HepG2 (cell line): ENCODE results near the gene MRPL20. TPM values are rescaled to one million over a fixed set of nuclear protein-coding genes. Genes with fewer than 3 reads are reported as not detected.

Experiments
- EED ChIP-seq: sonication (generic); formaldehyde crosslinking; IDR thresholded peaks from 2 replicates; pipeline ENCODE4 v1.5.0; 2020; ENCODE audit warnings: mild to moderate bottlenecking, missing genetic modification reagents
- GABPA ChIP-seq, 2 experiments: IDR thresholded peaks; 2 replicates each; pipeline ENCODE4 v1.6.1; 2011 to 2016; ENCODE audit warnings: low read depth in 2 of 2, low read length in 1 of 2, missing biosample characterization in 1 of 2, missing genetic modification characterization in 1 of 2
- MLLT10 ChIP-seq: sonication (generic); formaldehyde crosslinking; IDR thresholded peaks from 2 replicates; pipeline ENCODE4 v1.4.0; 2020; ENCODE audit warnings: missing genetic modification reagents
- NBN ChIP-seq: fragments of 450-650 bp; conservative IDR thresholded peaks from 2 replicates; pipeline ENCODE4 v1.6.1; 2017
- SNAPC2 ChIP-seq: sonication (generic); formaldehyde crosslinking; IDR thresholded peaks from 2 replicates; pipeline ENCODE4 v1.8.1; 2022; ENCODE audit warnings: mild to moderate bottlenecking, missing genetic modification reagents
- ZNF30 ChIP-seq: sonication (generic); formaldehyde crosslinking; IDR thresholded peaks from 2 replicates; pipeline ENCODE4 v1.5.0; 2020; ENCODE audit warnings: mild to moderate bottlenecking, missing genetic modification reagents
- ZNF382 ChIP-seq: sonication (generic); formaldehyde crosslinking; IDR thresholded peaks from 2 replicates; pipeline ENCODE4 v1.5.0; 2020; ENCODE audit warnings: missing genetic modification reagents, mild to moderate bottlenecking, borderline replicate concordance
- ZNF446 ChIP-seq: sonication (generic); formaldehyde crosslinking; IDR thresholded peaks from 2 replicates; pipeline ENCODE4 v1.5.0; 2020; ENCODE audit warnings: mild to moderate bottlenecking, missing genetic modification reagents
- ZNF660 ChIP-seq: sonication (generic); formaldehyde crosslinking; IDR thresholded peaks from 2 replicates; pipeline ENCODE4 v1.5.1; 2020; ENCODE audit warnings: mild to moderate bottlenecking, low read depth, missing genetic modification reagents, borderline replicate concordance
- polyA plus RNA-seq, 8 experiments: library from polyadenylated mRNA; depleted of rRNA in 3 of 8; stranded (reverse) in 7 of 8; unstranded in 1 of 8; fragments of >200 nt; fragmentation: Illumina TruSeq in 4 of 8; extraction: Trizol in 4 of 8; gene quantifications; 2 replicates each; pipeline versions ENCODE4 v1.2.1 to v1.2.3, GENCODE V29; 2011 to 2016; ENCODE audit warnings: low read depth in 4 of 8, missing spikeins in 1 of 8, mixed read lengths in 1 of 8; ENCODE audit not compliant: insufficient read depth in 1 of 8
- total RNA-seq, 5 experiments: library from RNA; depleted of rRNA; stranded (reverse); fragments of >200 nt; fragmentation: Illumina TruSeq; extraction: Trizol; gene quantifications; 2 replicates each; pipeline ENCODE4 v1.2.3, GENCODE V29; 2016; ENCODE audit warnings: low read depth in 1 of 5
- TF ChIP-seq, protein P1 (sequence below): sonication (generic); formaldehyde crosslinking; IDR thresholded peaks from 2 replicates; pipeline ENCODE4 v1.4.0; 2020; ENCODE audit warnings: missing genetic modification reagents, borderline replicate concordance
- TF ChIP-seq, protein P2 (sequence below), 2 experiments: sonication (generic) in 1 of 2; formaldehyde crosslinking in 1 of 2; IDR thresholded peaks; 2 replicates each; pipeline versions ENCODE4 v1.5.1 to v1.6.1; 2011 to 2020; ENCODE audit warnings: borderline replicate concordance in 1 of 2, low read depth in 1 of 2, low read length in 1 of 2, mild to moderate bottlenecking in 1 of 2, missing genetic modification reagents in 1 of 2, moderate library complexity in 1 of 2
- TF ChIP-seq, protein P3 (sequence below): IDR thresholded peaks from 2 replicates; pipeline ENCODE4 v1.6.1; 2018; ENCODE audit warnings: missing genetic modification reagents, mild to moderate bottlenecking, missing compliant biosample characterization
- TF ChIP-seq, protein P4 (sequence below): sonication (generic); formaldehyde crosslinking; IDR thresholded peaks from 2 replicates; pipeline ENCODE4 v1.4.0; 2020; ENCODE audit warnings: mild to moderate bottlenecking, low read depth, missing genetic modification reagents
- TF ChIP-seq, protein P5 (sequence below): sonication (generic); formaldehyde crosslinking; IDR thresholded peaks from 2 replicates; pipeline ENCODE4 v1.5.1; 2020; ENCODE audit warnings: missing genetic modification reagents, mild to moderate bottlenecking, borderline replicate concordance
- TF ChIP-seq, protein P6 (sequence below): sonication (generic); formaldehyde crosslinking; IDR thresholded peaks from 2 replicates; pipeline ENCODE4 v1.4.0; 2020; ENCODE audit warnings: mild to moderate bottlenecking, missing genetic modification reagents

The MRPL20 gene
- total and polyA plus RNA-seq, 2 of the 13 experiments (the other 11 are each of a cell fraction or from before 2014, with no cell fraction given): 59.2 to 127 TPM

DNA sequence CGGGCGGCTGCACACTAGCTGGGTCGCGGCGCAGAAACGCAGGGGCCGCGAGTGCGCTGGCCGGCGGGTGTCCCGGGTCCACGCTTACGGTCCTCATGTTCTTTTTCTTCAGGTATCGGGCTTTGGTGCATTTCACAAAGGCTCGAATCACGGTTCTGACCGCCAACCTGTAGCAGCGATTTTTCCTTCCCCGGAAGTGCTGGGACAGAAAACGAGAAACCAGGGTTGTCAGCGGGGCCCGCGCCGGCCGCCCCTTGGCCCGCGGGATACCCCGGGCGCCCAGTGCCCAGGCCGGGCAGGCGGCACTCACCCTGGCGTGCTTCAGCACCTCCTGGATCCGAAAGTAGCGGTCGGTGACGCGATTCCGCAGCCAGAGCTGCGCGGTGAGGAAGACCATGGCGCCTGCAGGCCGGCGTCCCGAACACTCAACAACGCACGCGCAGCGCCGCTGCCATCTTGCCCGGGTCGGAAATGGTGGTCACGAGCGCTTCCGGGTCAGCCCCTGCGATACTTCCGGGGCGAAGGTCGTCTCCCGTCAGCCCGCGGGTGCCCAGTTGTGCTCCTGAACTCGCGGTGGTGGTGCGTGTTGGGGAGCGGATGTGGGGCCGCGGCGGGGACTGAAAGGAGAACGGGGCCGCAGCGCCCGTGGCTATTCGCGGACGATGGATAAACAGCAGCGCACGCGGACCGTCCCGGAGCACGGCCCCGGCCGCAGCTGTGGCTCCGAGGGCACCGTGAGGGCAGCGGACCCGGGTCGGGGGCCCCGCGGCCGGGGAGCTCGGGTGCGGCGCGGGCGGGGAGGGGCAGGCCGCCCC is at the start of gene MRPL20 (continued):
- TF ChIP-seq, protein P1, sequence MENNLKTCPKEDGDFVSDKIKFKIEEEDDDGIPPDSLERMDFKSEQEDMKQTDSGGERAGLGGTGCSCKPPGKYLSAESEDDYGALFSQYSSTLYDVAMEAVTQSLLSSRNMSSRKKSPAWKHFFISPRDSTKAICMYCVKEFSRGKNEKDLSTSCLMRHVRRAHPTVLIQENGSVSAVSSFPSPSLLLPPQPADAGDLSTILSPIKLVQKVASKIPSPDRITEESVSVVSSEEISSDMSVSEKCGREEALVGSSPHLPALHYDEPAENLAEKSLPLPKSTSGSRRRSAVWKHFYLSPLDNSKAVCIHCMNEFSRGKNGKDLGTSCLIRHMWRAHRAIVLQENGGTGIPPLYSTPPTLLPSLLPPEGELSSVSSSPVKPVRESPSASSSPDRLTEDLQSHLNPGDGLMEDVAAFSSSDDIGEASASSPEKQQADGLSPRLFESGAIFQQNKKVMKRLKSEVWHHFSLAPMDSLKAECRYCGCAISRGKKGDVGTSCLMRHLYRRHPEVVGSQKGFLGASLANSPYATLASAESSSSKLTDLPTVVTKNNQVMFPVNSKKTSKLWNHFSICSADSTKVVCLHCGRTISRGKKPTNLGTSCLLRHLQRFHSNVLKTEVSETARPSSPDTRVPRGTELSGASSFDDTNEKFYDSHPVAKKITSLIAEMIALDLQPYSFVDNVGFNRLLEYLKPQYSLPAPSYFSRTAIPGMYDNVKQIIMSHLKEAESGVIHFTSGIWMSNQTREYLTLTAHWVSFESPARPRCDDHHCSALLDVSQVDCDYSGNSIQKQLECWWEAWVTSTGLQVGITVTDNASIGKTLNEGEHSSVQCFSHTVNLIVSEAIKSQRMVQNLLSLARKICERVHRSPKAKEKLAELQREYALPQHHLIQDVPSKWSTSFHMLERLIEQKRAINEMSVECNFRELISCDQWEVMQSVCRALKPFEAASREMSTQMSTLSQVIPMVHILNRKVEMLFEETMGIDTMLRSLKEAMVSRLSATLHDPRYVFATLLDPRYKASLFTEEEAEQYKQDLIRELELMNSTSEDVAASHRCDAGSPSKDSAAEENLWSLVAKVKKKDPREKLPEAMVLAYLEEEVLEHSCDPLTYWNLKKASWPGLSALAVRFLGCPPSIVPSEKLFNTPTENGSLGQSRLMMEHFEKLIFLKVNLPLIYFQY: 0 out of 2 replicates have a peak, but pooled peaks have one; percentile 58
- no peak for TF ChIP-seq MLLT10
- TF ChIP-seq, protein P2, sequence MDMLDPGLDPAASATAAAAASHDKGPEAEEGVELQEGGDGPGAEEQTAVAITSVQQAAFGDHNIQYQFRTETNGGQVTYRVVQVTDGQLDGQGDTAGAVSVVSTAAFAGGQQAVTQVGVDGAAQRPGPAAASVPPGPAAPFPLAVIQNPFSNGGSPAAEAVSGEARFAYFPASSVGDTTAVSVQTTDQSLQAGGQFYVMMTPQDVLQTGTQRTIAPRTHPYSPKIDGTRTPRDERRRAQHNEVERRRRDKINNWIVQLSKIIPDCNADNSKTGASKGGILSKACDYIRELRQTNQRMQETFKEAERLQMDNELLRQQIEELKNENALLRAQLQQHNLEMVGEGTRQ (IDR thresholded peaks at IDR 0.05; ENCODE audit: low read depth, low read length): no peak
- TF ChIP-seq, protein P2 (CRISPR knock-in tag; IDR thresholded peaks at IDR 0.05; ENCODE audit: borderline replicate concordance): no peak
- TF ChIP-seq ZNF30 (CRISPR knock-in tag): no peak
- TF ChIP-seq NBN: no peak
- TF ChIP-seq SNAPC2: no peak
- TF ChIP-seq, protein P3, sequence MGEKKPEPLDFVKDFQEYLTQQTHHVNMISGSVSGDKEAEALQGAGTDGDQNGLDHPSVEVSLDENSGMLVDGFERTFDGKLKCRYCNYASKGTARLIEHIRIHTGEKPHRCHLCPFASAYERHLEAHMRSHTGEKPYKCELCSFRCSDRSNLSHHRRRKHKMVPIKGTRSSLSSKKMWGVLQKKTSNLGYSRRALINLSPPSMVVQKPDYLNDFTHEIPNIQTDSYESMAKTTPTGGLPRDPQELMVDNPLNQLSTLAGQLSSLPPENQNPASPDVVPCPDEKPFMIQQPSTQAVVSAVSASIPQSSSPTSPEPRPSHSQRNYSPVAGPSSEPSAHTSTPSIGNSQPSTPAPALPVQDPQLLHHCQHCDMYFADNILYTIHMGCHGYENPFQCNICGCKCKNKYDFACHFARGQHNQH (CRISPR knock-in tag): peak; percentile 90
- no peak for TF ChIP-seq ZNF446 (CRISPR knock-in tag)
- TF ChIP-seq GABPA (IDR thresholded peaks at IDR 0.05; ENCODE audit: low read depth, low read length): no peak
- peak; percentile 98 for TF ChIP-seq GABPA (CRISPR knock-in tag; IDR thresholded peaks at IDR 0.05; ENCODE audit: low read depth)
- no peak for TF ChIP-seq EED (CRISPR knock-in tag)
- no peak for TF ChIP-seq ZNF382 (CRISPR knock-in tag)
- TF ChIP-seq, protein P4, sequence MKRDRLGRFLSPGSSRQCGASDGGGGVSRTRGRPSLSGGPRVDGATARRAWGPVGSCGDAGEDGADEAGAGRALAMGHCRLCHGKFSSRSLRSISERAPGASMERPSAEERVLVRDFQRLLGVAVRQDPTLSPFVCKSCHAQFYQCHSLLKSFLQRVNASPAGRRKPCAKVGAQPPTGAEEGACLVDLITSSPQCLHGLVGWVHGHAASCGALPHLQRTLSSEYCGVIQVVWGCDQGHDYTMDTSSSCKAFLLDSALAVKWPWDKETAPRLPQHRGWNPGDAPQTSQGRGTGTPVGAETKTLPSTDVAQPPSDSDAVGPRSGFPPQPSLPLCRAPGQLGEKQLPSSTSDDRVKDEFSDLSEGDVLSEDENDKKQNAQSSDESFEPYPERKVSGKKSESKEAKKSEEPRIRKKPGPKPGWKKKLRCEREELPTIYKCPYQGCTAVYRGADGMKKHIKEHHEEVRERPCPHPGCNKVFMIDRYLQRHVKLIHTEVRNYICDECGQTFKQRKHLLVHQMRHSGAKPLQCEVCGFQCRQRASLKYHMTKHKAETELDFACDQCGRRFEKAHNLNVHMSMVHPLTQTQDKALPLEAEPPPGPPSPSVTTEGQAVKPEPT: peak; percentile 45; the same call in 1 of the 2 replicates
- TF ChIP-seq, protein P5, sequence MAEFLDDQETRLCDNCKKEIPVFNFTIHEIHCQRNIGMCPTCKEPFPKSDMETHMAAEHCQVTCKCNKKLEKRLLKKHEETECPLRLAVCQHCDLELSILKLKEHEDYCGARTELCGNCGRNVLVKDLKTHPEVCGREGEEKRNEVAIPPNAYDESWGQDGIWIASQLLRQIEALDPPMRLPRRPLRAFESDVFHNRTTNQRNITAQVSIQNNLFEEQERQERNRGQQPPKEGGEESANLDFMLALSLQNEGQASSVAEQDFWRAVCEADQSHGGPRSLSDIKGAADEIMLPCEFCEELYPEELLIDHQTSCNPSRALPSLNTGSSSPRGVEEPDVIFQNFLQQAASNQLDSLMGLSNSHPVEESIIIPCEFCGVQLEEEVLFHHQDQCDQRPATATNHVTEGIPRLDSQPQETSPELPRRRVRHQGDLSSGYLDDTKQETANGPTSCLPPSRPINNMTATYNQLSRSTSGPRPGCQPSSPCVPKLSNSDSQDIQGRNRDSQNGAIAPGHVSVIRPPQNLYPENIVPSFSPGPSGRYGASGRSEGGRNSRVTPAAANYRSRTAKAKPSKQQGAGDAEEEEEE: no peak
- no peak for TF ChIP-seq ZNF660 (CRISPR knock-in tag)
- TF ChIP-seq, protein P6, sequence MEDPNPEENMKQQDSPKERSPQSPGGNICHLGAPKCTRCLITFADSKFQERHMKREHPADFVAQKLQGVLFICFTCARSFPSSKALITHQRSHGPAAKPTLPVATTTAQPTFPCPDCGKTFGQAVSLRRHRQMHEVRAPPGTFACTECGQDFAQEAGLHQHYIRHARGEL (CRISPR knock-in tag): peak; percentile 90
